SKM-1 treated with dmso at 0.1 percent for 144 hours (cell line): Measurements from ENCODE around the gene SLC51B.
"Not testable (repeated sequence)": the region's sequence is repeated elsewhere in the genome, so short reads cannot be mapped to it uniquely, and the experiment has no call there.

Source experiments
- DNase-seq: peaks from one replicate; lab custom pipeline; 2025; ENCODE audit not compliant: unreplicated experiment; lab: John Stamatoyannopoulos, UW

SLC51B gene

GRCh38 chr15:65040461-65040860, 4.7 kb upstream of the SLC51B start:
- no peak for DNase-seq

GRCh38 chr15:65041787-65042186, 3.4 kb upstream of the SLC51B start:
- DNase-seq, result no peak

GRCh38 chr15:65042776-65043327, 2.3 kb upstream of the SLC51B start:
- DNase-seq, result no peak

GRCh38 chr15:65044218-65044617, 969 bp upstream of the SLC51B start:
- DNase-seq, result not testable (repeated sequence)

GRCh38 chr15:65048241-65048640, 3.1 kb downstream of the SLC51B start:
- DNase-seq, result no peak

- peak; percentile 88 for DNase-seq
These were observed 4.2 kb downstream of the SLC51B start for GRCh38 chr15:65049418-65049840.

- DNase-seq, result no peak
These were observed 5.1 kb downstream of the SLC51B start for GRCh38 chr15:65050270-65050669.

GRCh38 chr15:65051266-65051665, 6.1 kb downstream of the SLC51B start:
- DNase-seq, result no peak

- no peak for DNase-seq
These were observed 7.8 kb downstream of the SLC51B start for GRCh38 chr15:65052956-65053355.

- DNase-seq, result no peak
These were observed 9.4 kb downstream of the SLC51B start for GRCh38 chr15:65054333-65055200.

GRCh38 chr15:65055201-65055870, 10.1 kb downstream of the SLC51B start:
- no peak for DNase-seq

- no peak for DNase-seq
These were observed 10.9 kb downstream of the SLC51B start for GRCh38 chr15:65056106-65056505.

GRCh38 chr15:65056868-65057548, 11.8 kb downstream of the SLC51B start:
- no peak for DNase-seq

- no peak for DNase-seq
These were observed 12.4 kb downstream of the SLC51B start for GRCh38 chr15:65057549-65057940.

GRCh38 chr15:65058394-65059368, 13.5 kb downstream of the SLC51B start:
- DNase-seq, result no peak

GRCh38 chr15:65059369-65059750, 14.2 kb downstream of the SLC51B start:
- no peak for DNase-seq

- DNase-seq, result no peak
These were observed 14.9 kb downstream of the SLC51B start for GRCh38 chr15:65059931-65060596.

- DNase-seq, result no peak
These were observed 15.6 kb downstream of the SLC51B start for GRCh38 chr15:65060641-65061397.

GRCh38 chr15:65062061-65062460, 16.9 kb downstream of the SLC51B start:
- no peak for DNase-seq
